ENCODE measurements around the gene EXOC6.
A peak's percentile ranks its signal among the peaks of the same experiment; 100 is the strongest.

The EXOC6 gene, protein sequence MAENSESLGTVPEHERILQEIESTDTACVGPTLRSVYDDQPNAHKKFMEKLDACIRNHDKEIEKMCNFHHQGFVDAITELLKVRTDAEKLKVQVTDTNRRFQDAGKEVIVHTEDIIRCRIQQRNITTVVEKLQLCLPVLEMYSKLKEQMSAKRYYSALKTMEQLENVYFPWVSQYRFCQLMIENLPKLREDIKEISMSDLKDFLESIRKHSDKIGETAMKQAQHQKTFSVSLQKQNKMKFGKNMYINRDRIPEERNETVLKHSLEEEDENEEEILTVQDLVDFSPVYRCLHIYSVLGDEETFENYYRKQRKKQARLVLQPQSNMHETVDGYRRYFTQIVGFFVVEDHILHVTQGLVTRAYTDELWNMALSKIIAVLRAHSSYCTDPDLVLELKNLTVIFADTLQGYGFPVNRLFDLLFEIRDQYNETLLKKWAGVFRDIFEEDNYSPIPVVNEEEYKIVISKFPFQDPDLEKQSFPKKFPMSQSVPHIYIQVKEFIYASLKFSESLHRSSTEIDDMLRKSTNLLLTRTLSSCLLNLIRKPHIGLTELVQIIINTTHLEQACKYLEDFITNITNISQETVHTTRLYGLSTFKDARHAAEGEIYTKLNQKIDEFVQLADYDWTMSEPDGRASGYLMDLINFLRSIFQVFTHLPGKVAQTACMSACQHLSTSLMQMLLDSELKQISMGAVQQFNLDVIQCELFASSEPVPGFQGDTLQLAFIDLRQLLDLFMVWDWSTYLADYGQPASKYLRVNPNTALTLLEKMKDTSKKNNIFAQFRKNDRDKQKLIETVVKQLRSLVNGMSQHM

DNA sequence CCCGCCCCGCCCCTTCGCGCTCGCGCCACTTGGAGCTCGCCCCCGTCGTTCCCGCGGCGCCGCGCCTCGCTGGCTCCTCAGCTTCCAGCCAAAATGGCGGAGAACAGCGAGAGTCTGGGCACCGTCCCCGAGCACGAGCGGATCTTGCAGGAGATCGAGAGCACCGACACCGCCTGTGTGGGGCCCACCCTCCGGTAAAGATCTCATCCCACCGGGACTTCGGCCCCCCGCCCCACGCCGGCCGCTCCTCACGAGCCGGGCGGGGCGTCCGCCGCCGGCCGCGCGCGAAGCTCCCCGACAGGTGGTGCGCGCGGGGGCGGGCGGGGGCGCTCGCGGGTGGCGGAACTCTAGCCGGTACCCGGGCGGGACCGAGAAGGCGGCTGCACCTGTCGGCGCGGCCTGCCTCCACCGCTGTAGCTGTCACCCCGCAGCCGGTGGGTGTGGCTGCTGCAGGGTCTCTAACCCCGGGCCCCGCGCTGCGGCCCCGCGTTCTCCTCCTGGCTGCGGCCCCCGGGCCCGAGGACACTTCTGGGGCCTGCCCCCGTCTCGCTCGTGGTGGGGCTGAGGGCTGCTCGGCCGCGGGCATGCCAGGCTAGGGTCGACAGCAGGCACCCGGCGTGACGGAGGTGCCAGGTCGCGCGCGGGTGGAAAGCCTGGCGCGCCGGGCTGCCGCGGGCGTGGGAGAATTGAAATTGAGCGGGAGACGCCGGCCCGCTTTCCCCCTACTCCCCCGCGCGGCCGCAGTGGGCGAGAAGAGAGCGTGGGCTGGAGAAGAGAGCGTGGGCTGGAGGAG, at the start of gene EXOC6:
Gene EXOC6, plus strand, starts transcription at position 80 of the 793 bp plus-strand sequence. Its CDS starts 14 bp downstream, at position 94.
- DNase-seq: peak; percentile 64

DNA sequence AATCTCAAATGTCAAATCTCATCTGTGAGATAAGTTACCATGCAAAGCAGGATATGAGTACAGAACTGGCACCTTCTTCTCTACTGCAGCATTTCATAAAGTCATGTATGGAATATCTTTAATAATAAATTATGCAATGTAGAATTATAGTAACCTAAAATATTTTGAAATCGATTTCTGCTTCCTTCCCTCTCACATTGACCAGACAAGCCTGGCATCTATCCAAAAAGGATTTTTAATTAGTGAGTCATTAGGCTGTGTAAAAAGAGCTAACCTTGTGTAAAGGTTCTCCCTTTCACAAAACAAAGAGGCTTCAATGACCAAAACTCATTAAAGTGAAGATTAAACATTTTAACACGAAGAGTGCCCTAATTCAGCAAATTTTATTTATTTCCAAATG, 48.8 kb upstream of the EXOC6 start:
- DNase-seq: no peak

DNA sequence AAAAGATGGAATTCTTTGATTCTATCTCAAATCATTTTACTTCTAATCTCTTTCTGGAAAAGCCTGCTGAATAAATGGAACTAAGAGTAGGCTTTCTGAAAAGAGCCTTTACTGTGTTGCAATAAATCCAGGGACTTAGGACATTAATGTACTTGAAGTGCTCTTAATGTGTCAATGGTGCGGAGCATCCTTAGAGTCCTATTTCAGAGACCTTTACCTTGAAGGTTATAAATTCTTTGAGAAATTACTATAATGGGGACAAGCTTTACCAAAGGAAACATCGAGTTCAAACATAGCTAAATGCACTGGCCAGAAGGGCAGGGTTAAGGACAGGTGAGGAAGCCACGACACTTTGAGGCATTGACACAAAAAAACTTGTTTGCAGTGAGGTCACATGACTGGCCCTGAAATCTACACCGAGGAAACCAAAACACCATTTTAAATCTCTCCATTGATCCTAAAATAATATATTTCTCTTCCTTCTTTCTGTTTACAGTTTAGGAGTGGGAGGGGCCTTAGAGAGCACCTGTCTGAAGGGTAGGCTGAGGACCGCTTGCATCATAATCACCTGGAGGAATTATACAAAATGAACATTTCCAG, 48.1 kb upstream of the EXOC6 start:
- DNase-seq: no peak

DNA sequence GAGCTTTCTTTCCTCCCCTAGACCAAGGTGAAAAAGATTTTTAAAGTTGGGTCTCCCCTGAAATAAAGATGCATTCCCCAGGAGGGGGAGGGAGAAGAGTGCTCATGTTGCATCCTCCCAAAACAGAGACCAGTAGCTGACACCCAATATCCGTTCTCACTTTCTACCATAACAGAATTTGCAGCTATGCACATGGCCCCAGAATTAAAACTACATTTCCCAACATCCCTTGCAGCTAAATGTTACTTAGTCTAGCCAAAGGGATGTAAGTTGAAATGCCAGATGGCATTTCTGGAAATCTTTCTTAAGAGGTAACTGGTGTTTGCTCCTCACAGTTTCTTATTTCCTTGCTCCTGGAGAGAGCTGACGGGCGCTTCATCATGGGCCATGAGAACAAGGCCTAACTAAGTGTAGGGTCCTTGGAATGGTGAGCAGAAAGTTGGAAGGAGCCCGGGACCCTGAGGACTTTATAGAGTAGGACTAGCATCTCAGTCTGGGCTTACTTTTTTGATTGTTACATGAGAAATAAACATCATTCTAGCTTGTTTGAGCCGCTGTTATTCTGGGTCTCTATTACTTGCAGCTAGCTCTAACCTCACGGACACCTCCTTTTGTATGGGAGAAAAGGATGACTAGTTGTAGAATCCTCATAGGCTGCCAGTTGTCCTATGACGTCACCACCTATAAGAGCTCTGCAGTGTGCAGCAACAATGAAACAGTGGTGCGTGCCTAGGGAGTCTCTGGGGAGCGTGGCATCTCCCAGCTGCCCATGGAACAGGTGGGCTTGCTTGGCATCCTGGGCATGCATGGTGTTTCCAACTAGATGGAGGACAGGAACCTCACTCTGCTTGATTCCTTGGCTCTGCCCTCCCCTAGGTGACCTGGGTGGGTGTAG, 46.1 kb upstream of the EXOC6 start:
- no peak for DNase-seq

DNA sequence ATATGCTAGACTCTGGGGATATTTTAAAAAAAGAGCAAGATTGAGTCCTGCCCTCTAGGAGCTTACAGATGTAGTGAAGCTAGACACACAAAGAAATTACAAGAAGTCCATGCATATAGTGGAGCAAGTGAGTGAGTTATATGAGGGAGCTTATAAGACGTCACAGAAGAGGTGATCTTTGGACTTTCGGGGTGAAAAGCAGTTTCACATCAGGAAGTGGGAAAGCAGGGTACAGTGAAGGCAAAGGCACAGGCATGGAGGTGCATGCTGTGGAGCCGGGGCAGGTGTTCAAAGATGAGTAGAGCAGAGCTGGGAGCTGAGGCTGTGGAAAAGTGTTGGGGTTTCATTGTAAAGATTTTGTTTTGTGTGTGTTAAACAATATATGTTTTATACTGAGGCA, 38.5 kb upstream of the EXOC6 start:
- DNase-seq: no peak

DNA sequence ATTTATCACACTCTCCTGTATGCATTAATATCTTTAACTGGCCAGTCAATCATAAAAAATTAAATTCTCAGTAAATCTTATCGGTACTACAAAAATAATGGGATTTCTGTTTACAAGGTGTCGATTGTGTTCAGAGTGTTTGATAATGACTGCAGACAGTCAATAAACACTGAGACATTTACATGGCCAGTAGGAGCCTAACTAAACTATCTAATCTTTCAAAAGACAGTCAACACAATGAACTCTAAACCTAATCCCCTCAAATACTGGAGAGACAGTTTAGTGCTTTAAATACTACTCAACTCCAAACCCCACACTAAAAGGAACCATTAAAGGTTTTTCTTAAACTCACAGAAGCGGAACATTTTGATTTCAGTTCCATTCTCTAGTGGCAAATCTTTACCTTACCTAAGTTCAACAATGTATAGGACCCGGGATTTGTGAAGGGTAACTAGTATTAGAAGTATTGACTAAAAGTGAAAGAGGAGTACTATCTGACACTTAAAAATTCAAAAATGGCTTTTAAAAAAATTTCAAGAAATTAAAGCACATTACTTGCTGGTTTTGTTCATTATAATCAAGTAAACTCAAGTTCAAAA, 37.3 kb upstream of the EXOC6 start:
- no peak for DNase-seq

DNA sequence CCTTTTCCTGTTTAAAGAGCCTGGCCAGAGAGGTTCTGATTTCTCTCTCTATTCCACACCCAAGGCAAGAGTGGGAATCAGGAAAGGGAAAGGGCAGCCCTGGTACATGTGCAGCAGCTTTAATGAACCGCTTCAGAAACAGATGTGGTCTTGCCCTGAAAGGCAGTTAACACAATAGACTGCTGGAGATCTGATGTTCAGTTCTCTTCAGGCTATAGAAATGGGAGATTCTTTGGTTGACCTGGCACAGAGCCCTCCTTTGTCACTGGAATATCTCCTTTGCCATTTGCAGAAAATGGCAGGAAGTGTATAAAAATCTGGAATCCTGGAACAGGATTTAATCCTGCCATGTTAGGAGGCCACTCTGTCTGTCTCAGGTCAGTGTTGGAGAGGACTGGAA, 36.3 kb upstream of the EXOC6 start:
- DNase-seq: no peak

DNA sequence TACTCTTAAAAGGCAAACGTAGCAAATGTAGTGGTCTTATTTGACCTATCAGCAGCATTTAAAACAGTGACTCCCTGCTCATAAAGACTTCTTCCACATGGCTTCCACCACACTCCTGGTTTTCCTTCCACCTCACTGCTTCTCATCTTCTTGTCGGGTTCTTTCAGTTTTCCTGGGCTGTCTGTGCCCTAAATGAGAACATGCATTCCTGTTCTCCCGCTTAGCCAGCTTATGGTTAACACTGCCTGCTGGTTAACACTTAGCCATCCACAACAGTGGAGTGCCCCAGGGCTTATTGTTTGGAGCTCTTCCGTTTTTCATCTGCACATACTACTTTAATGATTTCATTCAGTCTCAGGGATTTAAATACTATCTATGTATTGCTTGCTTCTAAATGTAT, 34.3 kb upstream of the EXOC6 start:
- no peak for DNase-seq

DNA sequence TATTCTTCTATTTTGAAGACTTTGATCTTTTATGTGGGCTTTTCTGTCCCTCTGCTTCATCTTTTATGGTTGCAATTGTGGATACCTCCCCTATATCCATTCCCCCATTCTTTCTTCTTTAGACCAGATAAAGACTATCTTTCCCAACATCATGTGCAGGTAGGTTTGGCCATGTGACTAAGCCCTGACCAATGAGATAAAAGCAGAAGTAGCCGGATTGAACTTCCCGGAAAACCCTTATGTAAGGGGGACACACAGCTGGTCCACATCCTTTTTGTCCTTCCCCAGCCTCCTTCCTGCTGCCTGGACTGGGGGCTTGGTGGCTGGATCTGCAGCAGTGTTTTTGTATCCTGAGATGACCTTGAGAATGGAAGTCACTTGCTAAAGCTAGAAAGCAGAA, 33.5 kb upstream of the EXOC6 start:
- DNase-seq: no peak

DNA sequence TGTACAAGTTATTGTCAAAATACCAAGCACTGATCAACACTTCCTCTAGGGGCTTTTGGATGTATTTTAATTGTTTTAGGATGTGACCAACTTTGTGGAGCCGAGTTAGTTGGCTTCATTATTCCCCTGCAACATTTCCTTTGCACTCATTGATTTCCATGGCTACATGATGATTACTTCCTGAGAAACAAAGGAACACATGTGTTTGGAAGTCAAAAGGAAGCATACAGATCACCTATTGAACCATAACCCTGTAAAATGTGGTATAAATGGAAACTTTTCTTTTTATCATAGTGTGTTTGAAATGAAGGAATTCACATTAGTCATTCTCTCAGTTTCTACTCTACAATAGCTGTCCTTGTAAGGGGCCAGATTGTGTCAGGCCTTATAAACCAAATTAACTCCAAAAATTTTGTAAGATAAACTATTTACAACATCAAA, 32.2 kb upstream of the EXOC6 start:
- DNase-seq: peak; percentile 25

DNA sequence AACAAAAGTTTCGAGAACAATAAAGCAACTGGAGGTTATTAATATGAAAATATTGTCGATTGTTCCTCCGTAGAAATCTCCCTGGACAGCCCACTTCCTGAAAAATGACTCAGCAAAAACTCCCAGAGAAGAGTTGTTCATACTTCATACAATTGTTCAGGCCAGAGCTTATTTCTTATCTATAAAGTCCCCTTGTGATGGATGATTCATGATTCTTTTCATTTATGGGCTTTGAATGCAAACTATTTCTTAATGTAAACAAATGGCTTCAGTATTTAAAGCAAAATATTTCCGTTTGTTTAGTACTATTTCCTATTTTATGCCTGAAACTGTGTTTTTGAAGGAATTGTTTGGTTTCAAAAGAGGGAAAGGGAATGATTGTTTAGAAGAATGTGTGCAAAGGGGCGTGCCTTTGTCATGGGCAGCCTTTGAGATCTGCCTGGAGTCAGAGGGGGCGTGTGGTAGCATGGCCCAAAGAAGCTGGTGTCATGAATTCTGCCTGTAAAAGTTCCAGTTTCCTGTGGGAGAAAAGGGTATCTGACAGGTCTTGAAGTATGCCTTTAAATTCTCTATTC, 26.2 kb upstream of the EXOC6 start:
- peak; percentile 80 for DNase-seq

DNA sequence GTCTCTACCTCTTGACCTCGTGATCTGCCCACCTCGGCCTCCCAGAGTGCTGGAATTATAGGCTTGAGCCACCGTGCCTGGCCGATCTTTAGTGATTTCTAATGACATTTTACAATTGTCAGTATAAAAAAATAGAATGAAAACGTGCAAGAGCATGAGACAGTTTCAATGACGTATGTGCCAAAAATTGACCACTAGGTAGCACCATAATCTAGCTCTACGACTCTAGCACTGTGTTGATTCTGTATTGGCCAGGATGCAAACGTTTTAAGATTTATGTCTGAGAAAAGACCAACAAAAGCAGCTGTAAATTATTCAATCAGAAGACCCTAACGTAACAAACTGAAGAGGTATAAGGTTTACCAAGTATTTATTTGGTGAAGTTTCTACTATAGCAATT, 25.4 kb upstream of the EXOC6 start:
- DNase-seq: no peak

DNA sequence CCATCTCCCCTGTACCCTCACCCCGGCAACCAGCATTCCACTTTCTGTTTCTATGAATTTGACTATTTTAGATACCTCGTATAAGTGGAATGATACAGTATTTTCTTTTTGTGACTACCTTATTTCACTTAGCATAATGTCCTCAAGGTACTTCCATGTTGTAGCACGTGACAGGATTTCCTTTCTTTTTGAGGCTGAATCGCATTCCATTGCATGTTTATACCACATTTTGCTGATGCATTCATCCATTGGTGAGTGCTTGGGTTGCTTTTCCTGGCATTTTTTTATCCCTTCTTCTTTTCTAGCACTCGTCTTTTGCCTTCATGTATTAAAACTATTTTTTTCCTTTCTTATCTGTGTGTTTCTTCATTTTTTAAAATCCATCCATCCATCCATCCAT, 22.3 kb upstream of the EXOC6 start:
- no peak for DNase-seq

DNA sequence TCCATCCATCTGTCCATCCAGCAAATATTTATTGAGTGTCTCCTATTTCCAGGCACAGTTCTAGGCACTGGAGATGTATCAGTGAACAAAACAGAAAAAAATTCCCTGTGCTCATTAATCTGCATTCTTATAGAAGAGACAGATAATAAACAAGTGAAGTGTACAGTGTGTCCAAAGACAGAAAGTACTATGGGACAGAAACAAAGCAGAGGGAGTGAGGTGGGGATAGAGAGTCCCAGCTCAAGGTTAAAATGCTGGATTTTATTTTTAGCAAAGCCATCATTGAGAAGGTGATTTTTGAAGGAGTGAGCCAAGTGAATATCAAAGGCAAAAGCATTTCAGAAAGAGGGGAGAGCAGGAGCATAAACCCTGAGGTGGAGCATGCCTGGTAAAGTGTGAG, 21.8 kb upstream of the EXOC6 start:
- no peak for DNase-seq

DNA sequence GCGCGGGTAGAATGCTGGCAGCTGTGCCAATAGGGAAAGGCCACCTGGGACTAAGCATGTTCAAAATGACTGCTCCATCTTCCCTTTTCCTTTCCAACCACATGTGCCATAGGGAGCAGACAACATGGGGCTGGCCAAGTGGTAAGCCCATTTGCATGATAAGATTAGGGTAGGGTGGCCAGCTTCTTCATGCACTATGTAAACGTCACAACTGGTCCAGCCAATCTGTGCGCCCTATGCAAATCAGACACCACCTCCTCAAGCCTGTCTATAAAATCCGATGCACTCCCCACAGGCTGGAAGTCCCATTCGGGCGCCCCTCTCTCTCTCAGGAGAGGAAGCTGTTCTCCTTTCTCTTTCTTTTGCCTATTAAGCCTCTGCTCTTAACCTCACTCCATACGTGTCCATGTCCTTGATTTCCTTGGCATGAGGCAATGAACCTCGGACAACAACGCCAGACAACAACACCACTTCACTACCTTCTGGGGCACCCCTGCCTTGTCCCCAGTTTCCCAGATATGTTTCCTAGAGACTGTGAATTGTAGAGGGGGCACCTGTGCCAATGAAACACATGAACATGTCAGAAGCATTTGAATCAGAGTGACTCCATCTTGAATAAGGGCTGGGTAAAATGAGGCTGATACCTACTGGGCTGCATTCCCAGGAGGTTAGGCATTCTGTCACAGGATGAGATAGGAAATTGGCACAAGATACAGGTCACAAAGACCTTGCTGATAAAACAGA, 19.1 kb upstream of the EXOC6 start:
- DNase-seq: no peak

DNA sequence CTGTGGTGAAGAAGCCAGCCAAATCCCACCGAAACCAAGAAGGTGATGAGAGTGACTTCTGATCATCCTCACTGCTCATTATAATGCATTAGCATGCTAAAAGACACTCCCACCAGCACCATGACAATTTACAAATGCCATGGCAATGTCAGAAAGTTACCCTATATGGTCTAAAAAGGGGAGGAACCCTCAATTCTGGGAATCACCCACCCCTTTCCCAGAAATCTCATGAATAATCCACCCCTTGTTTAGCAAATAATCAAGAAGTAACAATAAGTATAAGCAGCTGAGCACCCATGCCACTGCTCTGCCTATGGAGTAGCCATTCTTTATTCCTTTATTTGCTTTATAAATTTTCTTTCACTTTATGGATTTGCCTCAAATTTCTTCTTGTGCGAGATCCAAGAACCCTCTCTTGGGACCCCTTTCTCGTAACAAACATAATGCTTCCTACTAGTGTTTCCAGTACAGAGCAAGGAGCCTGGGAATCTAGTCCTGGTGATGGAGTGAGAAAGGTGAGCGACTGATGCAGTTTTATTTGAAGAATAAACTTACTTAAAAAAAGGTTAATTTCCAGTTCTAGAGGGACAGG, 18.4 kb upstream of the EXOC6 start:
- DNase-seq: no peak

DNA sequence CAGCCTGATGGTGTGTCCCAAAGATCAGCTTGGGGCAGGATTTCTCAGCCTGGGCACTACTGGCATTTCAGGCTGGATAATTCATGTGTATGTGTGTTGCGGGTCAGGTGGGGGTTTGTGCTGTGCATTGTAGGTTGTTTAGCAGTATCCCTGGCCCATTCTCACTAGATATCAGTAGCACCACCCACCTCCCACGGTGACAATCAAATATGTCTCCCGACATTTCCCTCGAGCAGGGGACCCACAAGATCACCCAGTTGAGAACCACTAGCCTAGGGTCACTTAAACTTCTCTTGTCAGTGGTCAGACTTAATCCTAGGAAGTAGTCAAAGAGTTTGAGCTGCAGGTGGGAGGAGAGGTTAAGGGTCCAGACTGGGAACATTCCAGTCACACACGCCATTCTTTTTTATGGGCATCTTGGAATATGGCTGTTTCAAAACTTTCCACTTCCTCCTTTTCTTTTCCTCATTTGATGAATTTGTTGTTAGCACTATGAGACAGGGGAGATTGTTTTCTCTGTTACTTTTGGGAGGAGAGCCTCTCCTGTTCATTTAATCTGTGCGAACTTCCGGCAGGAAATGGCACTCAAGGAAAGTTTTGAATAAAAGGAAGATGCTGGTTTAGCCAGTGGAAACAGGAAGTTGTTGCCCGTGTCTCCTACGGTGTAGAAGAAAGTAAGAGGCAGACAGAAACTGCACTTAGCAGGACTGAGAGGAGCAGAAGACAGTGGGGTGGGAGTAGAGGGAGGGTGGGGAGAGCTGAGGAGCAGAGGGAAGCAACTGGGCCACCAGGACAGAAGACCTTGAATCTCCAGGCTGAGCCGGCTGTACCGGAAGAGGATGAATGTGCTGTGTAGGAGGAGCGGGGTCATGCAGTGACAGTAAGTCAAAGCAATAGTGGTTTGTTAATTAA, 17.6 kb upstream of the EXOC6 start:
- DNase-seq: no peak

DNA sequence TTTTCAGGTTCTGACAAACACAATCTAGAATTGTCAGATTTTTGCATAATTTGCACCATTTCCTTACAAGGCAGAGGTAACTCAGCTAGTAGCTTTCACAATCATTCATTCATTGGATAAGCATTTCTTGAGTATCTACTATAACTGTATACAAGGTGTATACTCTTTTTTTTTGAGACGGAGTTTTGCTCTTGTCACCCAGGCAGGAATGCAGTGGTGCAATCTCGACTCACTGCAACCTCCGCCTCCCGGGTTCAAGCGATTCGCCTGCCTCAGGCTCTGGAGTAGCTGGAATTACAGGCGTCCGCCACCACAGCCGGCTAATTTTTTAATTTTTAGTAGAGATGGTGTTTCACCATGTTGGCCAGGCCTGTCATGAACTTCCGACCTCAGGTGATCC, 16.2 kb upstream of the EXOC6 start:
- DNase-seq: no peak

All from fibroblast of upper back skin (primary cell).